GM10266 (cell line): Measurements from ENCODE around the gene CFAP68.
"Not testable (repeated sequence)": the region's sequence is repeated elsewhere in the genome, so short reads cannot be mapped to it uniquely, and the experiment has no call there.

Experiments used
- DNase-seq: peaks from one replicate; pipeline ENCODE4 v3.0.0; 2012; ENCODE audit errors: extremely low spot score
- CTCF ChIP-seq: IDR thresholded peaks from 2 replicates; pipeline ENCODE4 v1.5.1; 2012; ENCODE audit warnings: mild to moderate bottlenecking, low read depth; ENCODE audit not compliant: control insufficient read depth, insufficient read depth; ENCODE audit errors: missing control alignments

CFAP68 gene

GRCh38 chr11:111923951-111924350, 44.6 kb downstream of the CFAP68 start:
- TF ChIP-seq CTCF = no peak
- no peak for DNase-seq

- no peak for DNase-seq
- no peak for TF ChIP-seq CTCF
Measured at GRCh38 chr11:111925953-111926352, 46.6 kb downstream of the CFAP68 start.

GRCh38 chr11:111926505-111927391, 47.4 kb downstream of the CFAP68 start:
- peak; percentile 98 for DNase-seq
- no peak for TF ChIP-seq CTCF

GRCh38 chr11:111930472-111930871, 51.1 kb downstream of the CFAP68 start:
- TF ChIP-seq CTCF = no peak
- DNase-seq = no peak

- TF ChIP-seq CTCF = no peak
Measured at GRCh38 chr11:111932611-111932950, 53.2 kb downstream of the CFAP68 start.

GRCh38 chr11:111933176-111933575, 53.8 kb downstream of the CFAP68 start:
- DNase-seq = not testable (repeated sequence)

More at GRCh38 chr11:111932611-111932950, 53.2 kb downstream of the CFAP68 start:
- no peak for DNase-seq

- no peak for TF ChIP-seq CTCF
- DNase-seq = no peak
Measured at GRCh38 chr11:111933872-111934271, 54.5 kb downstream of the CFAP68 start.
